Right atrium auricular region (tissue), 2 donors: ENCODE results near the gene BEST1. TPM values are rescaled to one million over a fixed set of nuclear protein-coding genes. Genes with fewer than 3 reads are reported as not detected.

Experiments
- DNase-seq: peaks from one replicate; pipeline ENCODE4 v3.0.0-alpha.2; 2019; ENCODE audit warnings: low spot score
- H3K27ac ChIP-seq, 2 donors: fragments of 200-600 bp; sonication (generic); 1 replicate in 1 of 2; 2 replicates in 1 of 2; pipeline ENCODE4 v1.5.1; 2016 to 2019
- H3K27me3 ChIP-seq, 2 donors: fragments of 200-600 bp; sonication (generic); one replicate each; pipeline versions ENCODE4 v1.5.1 to v1.6.0; 2017 to 2019
- H3K36me3 ChIP-seq: fragments of 200-600 bp; sonication (generic); one replicate; pipeline ENCODE4 v1.5.1; 2016
- H3K4me1 ChIP-seq, 2 donors: fragments of 200-600 bp; sonication (generic); one replicate each; pipeline versions ENCODE4 v1.5.1 to v1.6.0; 2017 to 2019
- H3K4me3 ChIP-seq, 2 donors: fragments of 200-600 bp; sonication (generic); 1 replicate in 1 of 2; 2 replicates in 1 of 2; pipeline ENCODE4 v1.5.1; 2017 to 2019; ENCODE audit warnings: mild to moderate bottlenecking in 1 of 2, moderate library complexity in 1 of 2
- H3K9me3 ChIP-seq, 2 donors: fragments of 200-600 bp; sonication (generic); one replicate each; pipeline ENCODE4 v1.5.1; 2019
- CTCF ChIP-seq, 2 donors: fragments of 200-600 bp; sonication (generic); IDR thresholded peaks; one replicate each; pipeline ENCODE4 v1.5.1; 2019; ENCODE audit warnings: antibody characterized with exemption in 2 of 2
- total RNA-seq, 2 donors: library from RNA; depleted of rRNA; stranded (reverse); fragments of >200 nt; gene quantifications; one replicate each; pipeline ENCODE4 v1.1.0, GENCODE V29; 2016

Gene BEST1
- total RNA-seq, 2 donors from 2014 or later, result 1.3 to 4.7 TPM

DNA sequence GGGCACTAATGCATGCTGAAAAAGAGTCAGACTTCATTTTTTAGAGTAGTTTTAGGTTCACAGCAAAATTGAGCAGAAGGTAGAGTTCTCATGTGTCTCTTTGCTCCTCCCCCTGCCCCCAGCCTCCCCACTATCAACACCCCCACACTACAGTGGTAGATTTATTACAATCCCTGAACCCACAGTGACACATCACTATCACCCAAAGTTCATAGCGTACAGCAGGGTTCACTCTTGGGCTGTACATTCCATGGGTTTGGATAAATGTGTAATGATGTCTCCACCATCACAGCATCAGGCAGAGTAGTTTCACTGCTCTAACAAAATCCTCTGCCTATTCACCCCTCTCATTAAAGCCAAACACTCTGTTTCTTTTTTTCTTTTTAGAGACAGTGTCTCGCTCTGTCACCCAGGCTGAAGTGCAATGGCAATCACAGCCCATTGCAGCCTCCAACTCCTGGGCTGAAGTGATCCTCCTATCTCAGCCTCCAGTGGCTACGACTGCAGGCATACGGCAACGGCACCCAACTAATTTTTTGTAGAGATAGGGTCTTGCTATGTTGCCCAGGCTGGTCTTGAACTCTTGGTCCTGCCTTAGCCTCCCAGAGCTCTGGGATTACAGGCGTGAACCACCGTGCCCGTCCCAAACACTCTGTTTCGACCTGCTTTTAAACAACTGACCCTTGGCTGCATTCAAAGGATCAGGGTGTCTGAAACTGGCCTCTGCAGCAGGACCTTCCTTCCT is 4.1 kb downstream of the BEST1 start:
- Histone ChIP-seq H3K27ac (peak overlapping the region; percentile 81 to 88), H3K27me3 (no peaks in the 10 kb centered on the region), H3K4me1 (peaks cover 0 to 32% of the 10 kb centered on the region in 2 donors), H3K4me3 (peak overlapping the region in 1 of 2 donors; percentile 60), H3K9me3 (no peaks in the 10 kb centered on the region), H3K36me3 (peaks cover 6% of the 10 kb centered on the region)
- TF ChIP-seq CTCF (IDR thresholded peaks at IDR 0.05), result no peak
- no peak for DNase-seq

- DNase-seq, result peak; percentile 83
- Histone ChIP-seq H3K4me1 (peaks cover 0 to 26% of the 10 kb centered on the region in 2 donors), H3K36me3 (peaks cover 6% of the 10 kb centered on the region), H3K27ac (peak overlapping the region; percentile 81 to 88), H3K9me3 (no peaks in the 10 kb centered on the region), H3K27me3 (no peaks in the 10 kb centered on the region), H3K4me3 (peak overlapping the region; percentile 48 to 60)
- TF ChIP-seq CTCF (IDR thresholded peaks at IDR 0.05), result no peak
Measured at GRCh38 chr11:61954851-61955421, 4.8 kb downstream of the BEST1 start.

DNA sequence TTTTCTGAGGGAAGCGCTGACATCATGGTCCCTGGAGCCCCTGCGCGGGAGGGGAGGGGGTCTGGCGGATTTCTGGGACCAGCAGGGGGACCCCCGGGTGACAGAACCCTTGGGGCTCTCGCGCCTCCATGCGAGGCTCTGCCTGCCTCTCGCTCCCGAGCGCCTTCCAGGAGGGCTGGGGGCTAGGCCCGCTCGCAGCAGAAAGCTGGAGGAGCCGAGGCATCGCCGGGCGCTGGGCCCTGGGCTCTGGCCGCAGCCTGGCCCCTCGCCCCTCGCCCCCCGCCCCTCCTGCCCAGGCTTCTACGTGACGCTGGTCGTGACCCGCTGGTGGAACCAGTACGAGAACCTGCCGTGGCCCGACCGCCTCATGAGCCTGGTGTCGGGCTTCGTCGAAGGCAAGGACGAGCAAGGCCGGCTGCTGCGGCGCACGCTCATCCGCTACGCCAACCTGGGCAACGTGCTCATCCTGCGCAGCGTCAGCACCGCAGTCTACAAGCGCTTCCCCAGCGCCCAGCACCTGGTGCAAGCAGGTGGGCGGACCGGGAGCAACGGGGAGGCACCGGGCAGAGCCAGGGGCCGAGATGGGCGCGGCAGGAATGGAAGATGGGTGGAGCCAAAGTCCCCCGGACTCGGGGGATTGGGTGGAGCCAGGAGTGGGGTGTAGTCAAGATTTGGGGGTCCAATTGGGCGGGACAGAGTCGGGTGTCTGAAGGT is 5.4 kb downstream of the BEST1 start:
- Histone ChIP-seq H3K4me1 (peaks cover 0 to 27% of the 10 kb centered on the region in 2 donors), H3K9me3 (no peaks in the 10 kb centered on the region), H3K27ac (peak overlapping the region; percentile 81 to 88), H3K27me3 (no peaks in the 10 kb centered on the region), H3K4me3 (peak overlapping the region; percentile 48 to 60), H3K36me3 (peaks cover 6% of the 10 kb centered on the region)
- peak; percentile 60 for DNase-seq
- TF ChIP-seq CTCF (IDR thresholded peaks at IDR 0.05), result no peak

DNA sequence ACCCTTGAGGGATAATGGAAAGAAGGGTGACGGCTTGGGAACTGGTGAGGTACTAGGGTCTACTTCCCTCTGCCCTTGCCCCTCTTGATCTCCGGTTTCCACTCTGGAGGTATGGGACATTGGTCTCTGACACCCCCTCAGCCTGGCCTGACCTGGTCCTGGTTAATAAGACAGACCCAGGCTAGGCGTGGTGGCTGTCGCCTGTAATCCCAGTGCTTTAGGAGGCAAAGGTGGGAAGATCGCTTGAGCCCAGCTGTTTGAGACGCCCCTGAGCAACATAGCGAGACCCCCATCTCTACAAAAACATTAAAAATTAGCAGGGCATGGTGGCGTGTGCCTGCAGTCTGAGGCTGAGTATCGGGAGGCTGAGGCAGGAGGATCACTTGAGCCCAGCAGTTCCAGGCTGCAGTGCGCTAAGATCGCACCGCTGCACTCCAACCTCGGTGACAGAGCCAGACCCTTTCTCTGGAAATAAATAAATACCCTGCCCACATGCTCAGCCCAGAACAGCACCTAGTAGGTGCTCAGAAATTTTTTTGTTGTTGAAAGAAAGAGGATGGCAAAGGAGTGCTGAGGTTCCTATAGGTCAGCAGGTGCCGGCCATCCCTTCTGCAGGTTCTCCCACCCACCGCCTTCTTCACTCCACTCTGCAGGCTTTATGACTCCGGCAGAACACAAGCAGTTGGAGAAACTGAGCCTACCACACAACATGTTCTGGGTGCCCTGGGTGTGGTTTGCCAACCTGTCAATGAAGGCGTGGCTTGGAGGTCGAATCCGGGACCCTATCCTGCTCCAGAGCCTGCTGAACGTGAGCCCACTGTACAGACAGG is 6.3 kb downstream of the BEST1 start:
- H3K27me3 ChIP-seq, result no peaks in the 10 kb centered on the region
- H3K36me3 ChIP-seq, result peaks cover 6% of the 10 kb centered on the region
- peak overlapping the region; percentile 81 to 88 for H3K27ac ChIP-seq
- DNase-seq, result peak; percentile 57
- peak overlapping the region; percentile 48 to 60 for H3K4me3 ChIP-seq
- no peaks in the 10 kb centered on the region for H3K9me3 ChIP-seq
- no peak for TF ChIP-seq CTCF (IDR thresholded peaks at IDR 0.05)
- peaks cover 0 to 35% of the 10 kb centered on the region in 2 donors for H3K4me1 ChIP-seq

DNA sequence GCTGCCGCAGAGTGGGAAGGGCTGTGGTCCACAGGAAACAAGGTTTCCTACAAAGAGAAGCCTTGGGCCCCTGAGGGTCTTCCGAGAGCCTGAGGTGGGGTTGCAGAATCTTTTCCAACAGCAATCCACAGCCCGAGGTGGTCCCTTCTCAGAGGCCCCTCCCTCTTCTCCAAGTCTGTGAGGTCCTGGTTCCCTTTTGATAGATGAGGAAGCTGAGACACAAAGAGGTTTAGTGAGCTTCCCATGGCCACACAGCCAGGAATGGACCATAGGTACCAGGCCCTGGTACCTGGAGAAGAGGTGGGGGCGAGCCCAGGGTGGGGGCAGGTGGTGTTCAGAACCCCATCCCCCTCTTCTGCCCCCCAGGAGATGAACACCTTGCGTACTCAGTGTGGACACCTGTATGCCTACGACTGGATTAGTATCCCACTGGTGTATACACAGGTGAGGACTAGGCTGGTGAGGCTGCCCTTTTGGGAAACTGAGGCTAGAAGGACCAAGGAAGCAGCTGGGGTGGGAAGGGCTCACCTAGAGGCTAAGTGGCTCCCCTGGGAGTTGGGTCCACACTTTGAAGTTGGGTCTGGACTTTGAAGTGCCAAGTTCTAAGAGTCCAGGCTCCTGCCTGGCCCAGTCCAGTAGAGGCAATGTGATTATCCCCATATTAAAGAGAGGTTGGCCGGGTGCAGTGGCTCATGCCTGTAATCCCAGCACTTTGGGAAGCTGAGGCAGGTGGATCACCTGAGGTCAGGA is 7.0 kb downstream of the BEST1 start:
- H3K27me3 ChIP-seq, result no peaks in the 10 kb centered on the region
- H3K27ac ChIP-seq, result no peak overlapping the region
- H3K4me3 ChIP-seq, result no peak overlapping the region
- no peak for TF ChIP-seq CTCF (IDR thresholded peaks at IDR 0.05)
- H3K36me3 ChIP-seq, result peaks cover 6% of the 10 kb centered on the region
- DNase-seq, result peak; percentile 58
- H3K4me1 ChIP-seq, result peaks cover 0 to 43% of the 10 kb centered on the region in 2 donors
- H3K9me3 ChIP-seq, result no peaks in the 10 kb centered on the region
